Heart right ventricle (tissue), 16 donors: ENCODE data around the gene NACC1. TPM values are rescaled to one million over a fixed set of nuclear protein-coding genes. Genes with fewer than 3 reads are reported as not detected.

Experiments
- ATAC-seq, 8 donors: fragments of 200-7000 bp; cut with Tn5 transposase; one replicate each; pipeline ENCODE4 v1.9.1; 2020; ENCODE audit warnings: mild to moderate bottlenecking in 8 of 8, moderate library complexity in 8 of 8, moderate number of reproducible peaks in 1 of 8
- DNase-seq, 2 donors: peaks; one replicate each; pipeline ENCODE4 v3.0.0-alpha.2; 2020
- H3K27ac ChIP-seq, 10 donors: fragments of 200-600 bp; sonication (generic) in 2 of 10; one replicate each; pipeline versions ENCODE4 v1.5.0 to v1.8.0; 2020 to 2022; ENCODE audit warnings: mild to moderate bottlenecking in 3 of 10
- H3K27me3 ChIP-seq, 7 donors: fragments of 200-600 bp; one replicate each; pipeline ENCODE4 v1.8.0; 2021 to 2022; ENCODE audit warnings: mild to moderate bottlenecking in 2 of 7
- H3K36me3 ChIP-seq, 9 donors: fragments of 200-600 bp; sonication (generic) in 1 of 9; one replicate each; pipeline versions ENCODE4 v1.5.0 to v1.8.0; 2020 to 2022; ENCODE audit warnings: mild to moderate bottlenecking in 2 of 9
- H3K4me1 ChIP-seq, 9 donors: fragments of 200-600 bp; sonication (generic) in 1 of 9; one replicate each; pipeline versions ENCODE4 v1.5.0 to v1.8.0; 2020 to 2022; ENCODE audit warnings: mild to moderate bottlenecking in 4 of 9
- H3K4me3 ChIP-seq, 10 donors: fragments of 200-600 bp; sonication (generic) in 2 of 10; one replicate each; pipeline versions ENCODE4 v1.5.0 to v1.8.0; 2020 to 2022; ENCODE audit warnings: mild to moderate bottlenecking in 7 of 10, moderate library complexity in 2 of 10
- H3K9me3 ChIP-seq, 11 donors: fragments of 200-600 bp in 10 of 11; sonication (generic) in 2 of 11; one replicate each; pipeline versions ENCODE4 v1.5.0 to v1.8.0; 2013 to 2022; ENCODE audit warnings: mild to moderate bottlenecking in 2 of 11, control low read depth in 1 of 11, moderate library complexity in 1 of 11
- CTCF ChIP-seq, 9 donors: fragments of 200-600 bp; sonication (generic) in 2 of 9; IDR thresholded peaks; one replicate each; pipeline versions ENCODE4 v1.5.0 to v1.8.0; 2021 to 2022; ENCODE audit warnings: antibody characterized with exemption in 9 of 9, mild to moderate bottlenecking in 5 of 9, moderate library complexity in 1 of 9
- WGBS, 2 donors: extraction: QIAGEN DNeasy Blood & Tissue Kit; methylation state at CpG; one replicate each; pipeline ENCODE4 v1.1.7; 2013; ENCODE audit warnings: inconsistent platforms in 1 of 2; 5-methylcytosine and 5-hydroxymethylcytosine counted together
- intact Hi-C, 10 donors: fragments of 100-400 bp; cut with DNase I; formaldehyde crosslinking; loops; one replicate each; pipeline versions ENCODE4 v1.11.1 to v1.14.2; 2022
- polyA plus RNA-seq, 2 donors: library from polyadenylated mRNA; stranded (reverse); fragments of 200-250 nt; gene quantifications; one replicate each; pipeline ENCODE4 v1.2.3, GENCODE V29; 2013
- total RNA-seq, 10 donors: library from RNA; stranded (reverse); fragmentation: NEBNext Ultra II Directional in 3 of 10; extraction: Animal tissue kit (Norgen Biotek cat#: 25700) in 3 of 10; gene quantifications; one replicate each; pipeline versions ENCODE4 v1.2.1 to v1.2.4, GENCODE V29; 2021 to 2023
- donor health status: Arrhythmogenic right ventricular cardiomyopathy.
- donor health status: ischemic (EF 13 %, LVEDD 7.1; RV severe dilation, severe dysfunction).
- donor health status: healthy with polysubstance abuse.
- donor health status: DM: no; HTN: yes; CAD: no.
- donor health status: DM: no; HTN: no; CAD: no.
- donor health status: ischemic (EF 25% LVEDD 6.9; RV normal size, moderate dysfunction).
- donor health status: ischemic (EF 25% LVEDD 5.7; RV mildly dilated, moderate dysfunction).
- donor health status: healthy.
- donor health status: DM: yes; HTN: yes; CAD: no.
- donor health status: Ischemic cardiomyopathy.
- donor health status: ischemic (EF 35%, LVEDD 5.7; RV mildly dilated, moderate dysfunction).
- donor health status: nonischemic (EF 11% LVEDD 7.7; RV severe dilation, severe dysfunction).
- donor health status: DM: yes; HTN: yes; CAD: no.
- donor health status: PGD.
- donor health status: ischemic (EF 29% LVEDD 5.4; RV normal size, mild dysfunction).
- donor health status: nonischemic (EF 23%, LVEDD 6.1; RV moderate dilation, normal function).

NACC1 gene
- total and polyA plus RNA-seq, 12 donors, result 23.9 to 58.0 (median 33.0) TPM

DNA sequence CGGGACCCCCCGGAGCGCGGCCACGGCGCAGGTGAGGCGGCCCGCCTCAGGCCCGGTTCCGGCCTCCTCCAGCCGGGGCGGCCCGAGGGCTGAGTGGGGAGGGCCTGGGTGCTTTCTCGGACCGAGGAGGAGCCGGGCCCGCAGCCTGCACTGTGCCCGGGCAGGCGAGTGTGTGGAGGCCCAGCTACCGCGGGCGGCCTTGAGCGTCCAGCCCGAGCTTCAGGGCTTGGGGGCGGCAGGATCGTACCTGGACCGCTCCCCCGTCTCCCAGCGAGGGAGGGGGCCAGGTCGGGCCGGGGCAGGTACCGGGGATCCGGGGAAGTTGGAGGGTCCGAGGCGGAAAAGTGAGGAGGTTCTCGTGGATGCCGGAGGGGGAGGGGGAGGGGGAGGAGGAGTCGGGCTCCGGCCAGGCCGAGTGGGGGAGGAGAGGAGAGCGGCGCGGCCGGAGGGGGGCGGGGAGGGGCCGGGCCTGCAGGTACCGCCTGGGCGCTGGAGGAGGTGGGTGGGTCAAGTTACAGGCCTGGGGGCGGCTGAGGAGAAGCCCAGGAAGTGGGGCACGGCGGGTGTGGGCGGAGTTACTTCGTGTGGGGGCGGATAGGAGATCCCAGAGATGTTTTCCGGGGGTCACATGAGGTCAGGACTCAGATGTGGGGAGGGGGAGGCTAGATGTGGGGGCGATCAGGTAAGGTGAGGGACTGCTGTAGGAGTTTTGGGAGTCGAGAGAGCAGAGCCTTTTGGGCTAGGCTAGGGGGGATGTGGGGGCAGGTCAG is 545 bp downstream of the NACC1 start:
- H3K4me1 ChIP-seq, result peaks cover 12 to 54% (median 44%) of the 10 kb centered on the region in 9 donors
- intact Hi-C loops, result loop anchor here in 2 of 10 donors (5.0 to 10.0 kb wide), 2 partner anchors 34 to 146 kb away; partner anchors contain the start of genes IER2 (in 2 of the 2) and STX10 (in 2 of the 2)
- H3K9me3 ChIP-seq, result no peaks in the 10 kb centered on the region
- peak overlapping the region; percentile 69 to 97 (median 94) for H3K4me3 ChIP-seq
- H3K27me3 ChIP-seq, result no peaks in the 10 kb centered on the region
- 1 to 2% methylated on average over 37 to 57 of the region's 57 CpGs for WGBS, 2 donors
- peaks cover 0 to 27% (median 0%) of the 10 kb centered on the region in 9 donors for H3K36me3 ChIP-seq
- peak in 1 of 2 donors; percentile 45 for DNase-seq
- ATAC-seq, result peak in 3 of 8 donors; percentile 4 to 12 (median 8)
- peak overlapping the region in 8 of 10 donors; percentile 15 to 91 (median 74) for H3K27ac ChIP-seq
- TF ChIP-seq CTCF (IDR thresholded peaks at IDR 0.05), result no peak

GRCh38 chr19:13119627-13120026 is 1.6 kb downstream of the NACC1 start:
- no peak for TF ChIP-seq CTCF (IDR thresholded peaks at IDR 0.05)
- H3K27ac ChIP-seq, result peak overlapping the region in 2 of 10 donors; percentile 4 to 91
- intact Hi-C loops, result loop anchor here in 5 of 10 donors (5.0 to 10.0 kb wide), 2 partner anchors 33 to 145 kb away; partner anchors contain the start of genes IER2 (in 2 of the 5) and STX10 (in 2 of the 5)
- H3K27me3 ChIP-seq, result no peaks in the 10 kb centered on the region
- DNase-seq (no peak), ATAC-seq (no peak)
- peaks cover 0 to 20% (median 0%) of the 10 kb centered on the region in 9 donors for H3K36me3 ChIP-seq
- peak overlapping the region in 3 of 10 donors; percentile 94 to 96 (median 94) for H3K4me3 ChIP-seq
- 69 to 75% methylated on average over 8 of the region's 8 CpGs for WGBS, 2 donors
- H3K9me3 ChIP-seq, result no peaks in the 10 kb centered on the region
- H3K4me1 ChIP-seq, result peaks cover 12 to 54% (median 44%) of the 10 kb centered on the region in 9 donors

- Histone ChIP-seq H3K9me3 (no peaks in the 10 kb centered on the region), H3K4me3 (no peak overlapping the region), H3K27me3 (no peaks in the 10 kb centered on the region), H3K4me1 (peaks cover 12 to 52% (median 44%) of the 10 kb centered on the region in 9 donors), H3K27ac (peak overlapping the region in 2 of 10 donors; percentile 4 to 91), H3K36me3 (peaks cover 0 to 17% (median 0%) of the 10 kb centered on the region in 9 donors)
- whole genome bisulfite sequencing, 2 donors, result 75 to 77% methylated on average over 9 of the region's 9 CpGs
- TF ChIP-seq CTCF (IDR thresholded peaks at IDR 0.05), result no peak
- DNase-seq (no peak), ATAC-seq (no peak)
- intact Hi-C loops, result loop anchor here in 3 of 10 donors (10.0 kb wide), 1 partner anchor 145 kb away; no protein-coding TSS in a partner anchor
These were observed 2.0 kb downstream of the NACC1 start for GRCh38 chr19:13120031-13120430.

DNA sequence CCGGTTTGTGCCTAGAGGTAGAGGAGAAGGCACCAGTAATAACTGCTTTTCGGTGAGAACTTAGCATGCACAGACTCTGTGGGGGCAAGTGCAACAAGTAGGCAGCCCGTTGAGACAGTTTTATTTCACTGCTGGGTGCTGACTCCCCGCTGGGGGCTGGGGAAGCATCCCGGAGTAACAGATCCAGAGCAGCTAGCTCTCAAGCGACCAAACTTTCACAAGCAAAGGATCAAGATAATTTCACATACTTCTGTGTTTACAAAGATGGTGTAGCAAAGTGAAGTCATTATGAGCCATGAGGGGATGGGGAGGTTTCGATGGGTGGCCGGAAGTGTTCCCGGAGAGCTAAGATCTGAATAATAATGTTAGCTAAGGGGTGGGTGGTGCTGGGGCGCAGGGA is 2.8 kb downstream of the NACC1 start:
- Histone ChIP-seq H3K27me3 (no peaks in the 10 kb centered on the region), H3K9me3 (no peaks in the 10 kb centered on the region), H3K27ac (no peak overlapping the region), H3K4me3 (no peak overlapping the region), H3K36me3 (peaks cover 0 to 13% (median 0%) of the 10 kb centered on the region in 9 donors), H3K4me1 (peaks cover 7 to 44% (median 36%) of the 10 kb centered on the region in 9 donors)
- DNase-seq (no peak), ATAC-seq (no peak)
- intact Hi-C loops, result loop anchor here in 3 of 10 donors (10.0 kb wide), 1 partner anchor 144 kb away; no protein-coding TSS in a partner anchor
- no peak for TF ChIP-seq CTCF (IDR thresholded peaks at IDR 0.05)
- WGBS, 2 donors, result 65 to 68% methylated on average over 10 of the region's 10 CpGs
